OCI-M2 (cell line): ENCODE data around the gene PPP3CA.

Experiments used
- DNase-seq: peaks from one replicate; lab custom pipeline; 2025; ENCODE audit not compliant: unreplicated experiment; lab: John Stamatoyannopoulos, UW

PPP3CA gene

GRCh38 chr4:101218894-101219293, 128.4 kb downstream of the PPP3CA start:
- DNase-seq = no peak

GRCh38 chr4:101218346-101218745, 129.0 kb downstream of the PPP3CA start:
- no peak for DNase-seq

GRCh38 chr4:101217353-101218031, 129.8 kb downstream of the PPP3CA start:
- no peak for DNase-seq

- DNase-seq = no peak
Measured at GRCh38 chr4:101211146-101211553, 136.2 kb downstream of the PPP3CA start.

- no peak for DNase-seq
Measured at GRCh38 chr4:101210331-101210730, 137.0 kb downstream of the PPP3CA start.

GRCh38 chr4:101208171-101208570, 139.2 kb downstream of the PPP3CA start:
- DNase-seq = no peak

- no peak for DNase-seq
Measured at GRCh38 chr4:101205916-101206315, 141.4 kb downstream of the PPP3CA start.

- DNase-seq = no peak
Measured at GRCh38 chr4:101201421-101201820, 145.9 kb downstream of the PPP3CA start.

- DNase-seq = no peak
Measured at GRCh38 chr4:101200561-101200960, 146.8 kb downstream of the PPP3CA start.

- no peak for DNase-seq
Measured at GRCh38 chr4:101199507-101200285, 147.6 kb downstream of the PPP3CA start.

- no peak for DNase-seq
Measured at GRCh38 chr4:101198682-101199339, 148.5 kb downstream of the PPP3CA start.

- no peak for DNase-seq
Measured at GRCh38 chr4:101197350-101197749, 150.0 kb downstream of the PPP3CA start.

GRCh38 chr4:101192244-101192643, 155.1 kb downstream of the PPP3CA start:
- DNase-seq = no peak

- no peak for DNase-seq
Measured at GRCh38 chr4:101191302-101192098, 155.8 kb downstream of the PPP3CA start.

- no peak for DNase-seq
Measured at GRCh38 chr4:101190751-101191150, 156.6 kb downstream of the PPP3CA start.

GRCh38 chr4:101188906-101189305, 158.4 kb downstream of the PPP3CA start:
- DNase-seq = no peak

- DNase-seq = no peak
Measured at GRCh38 chr4:101187841-101188240, 159.5 kb downstream of the PPP3CA start.

GRCh38 chr4:101186567-101187184, 160.7 kb downstream of the PPP3CA start:
- no peak for DNase-seq

- DNase-seq = no peak
Measured at GRCh38 chr4:101184668-101185067, 162.7 kb downstream of the PPP3CA start.

GRCh38 chr4:101183666-101184373, 163.5 kb downstream of the PPP3CA start:
- no peak for DNase-seq
